Measurements from ENCODE around the gene NDUFS2.

NDUFS2 gene

DNA sequence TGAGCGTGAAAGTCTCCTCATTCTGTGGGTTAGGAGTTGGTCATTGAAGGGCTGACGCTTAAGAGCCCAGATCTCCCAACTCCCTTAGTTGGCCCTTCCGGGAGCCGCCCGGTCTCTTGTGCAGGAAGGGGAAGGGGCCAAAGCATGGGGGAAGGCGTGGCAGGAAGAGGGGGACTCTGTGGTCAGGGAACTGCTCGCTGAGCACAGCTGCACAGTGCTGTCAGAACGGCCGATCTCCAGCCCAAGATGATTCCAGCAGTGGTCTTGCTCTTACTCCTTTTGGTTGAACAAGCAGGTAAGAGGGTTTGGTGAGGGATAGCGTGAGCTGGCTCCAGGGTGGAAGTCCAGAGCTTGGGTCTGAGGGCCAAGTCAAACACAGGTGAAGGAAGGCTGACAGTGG is 12.9 kb downstream of the NDUFS2 start, which contains the start of gene FCER1G:
TSS of gene FCER1G (plus strand) at position 220 of the 400 bp plus-strand sequence. CDS start at position 247, 27 bp downstream.
- ChIA-PET CTCF (interaction anchor here (0.6 kb wide), 1 partner anchor 9 kb away, joined by 3 read pairs; no protein-coding TSS in a partner anchor), POLR2A (interaction anchor here (3.2 to 6.5 kb wide), 2 partner anchors 10 to 13 kb away, joined by 9 to 32 read pairs; partner anchors contain the start of genes NDUFS2 and TOMM40L)
- DNase-seq (ENCODE audit: extremely low spot score) = no peak
- TF ChIP-seq NFRKB (IDR thresholded peaks at IDR 0.05) = no peak

DNA sequence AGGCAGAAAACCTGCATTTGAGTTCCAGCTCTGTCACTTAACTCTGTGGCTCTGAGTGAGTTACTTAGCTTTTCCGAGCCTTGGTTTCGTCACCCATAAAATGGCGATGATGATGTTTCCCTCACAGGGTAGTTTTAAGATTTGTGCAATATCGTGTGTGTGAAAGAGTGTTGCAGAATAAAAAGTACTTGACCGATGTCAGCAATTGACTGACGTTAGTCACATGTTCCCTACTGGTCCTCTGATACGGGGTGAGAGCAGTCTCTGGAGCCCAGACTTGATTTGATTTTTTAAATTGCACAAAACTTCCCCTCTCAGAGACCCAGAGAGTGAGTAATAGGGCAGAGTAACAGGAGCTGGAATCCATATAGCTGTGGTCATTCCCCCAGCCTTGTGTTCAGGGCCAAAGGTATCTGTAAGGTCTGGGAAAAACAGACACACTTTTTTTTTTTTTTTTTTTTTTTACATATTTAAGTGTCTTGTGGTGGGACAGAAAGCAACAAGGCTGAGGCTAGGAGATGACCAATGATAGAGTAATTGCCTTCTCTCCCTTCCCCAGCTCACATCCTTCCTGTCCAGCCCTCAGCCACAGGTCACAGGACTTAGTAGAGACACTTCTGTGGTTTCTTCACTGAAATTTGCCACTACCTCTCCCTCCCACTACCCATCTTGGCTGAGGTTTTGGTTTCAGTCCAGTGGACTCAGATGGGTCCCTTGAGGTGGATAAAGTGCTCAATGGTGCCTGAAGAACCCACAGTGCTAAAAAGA is 15.0 kb downstream of the NDUFS2 start:
- TF ChIP-seq FOXM1 (IDR thresholded peaks at IDR 0.05; ENCODE audit: borderline replicate concordance) = no peak
- TF ChIP-seq, protein P1, sequence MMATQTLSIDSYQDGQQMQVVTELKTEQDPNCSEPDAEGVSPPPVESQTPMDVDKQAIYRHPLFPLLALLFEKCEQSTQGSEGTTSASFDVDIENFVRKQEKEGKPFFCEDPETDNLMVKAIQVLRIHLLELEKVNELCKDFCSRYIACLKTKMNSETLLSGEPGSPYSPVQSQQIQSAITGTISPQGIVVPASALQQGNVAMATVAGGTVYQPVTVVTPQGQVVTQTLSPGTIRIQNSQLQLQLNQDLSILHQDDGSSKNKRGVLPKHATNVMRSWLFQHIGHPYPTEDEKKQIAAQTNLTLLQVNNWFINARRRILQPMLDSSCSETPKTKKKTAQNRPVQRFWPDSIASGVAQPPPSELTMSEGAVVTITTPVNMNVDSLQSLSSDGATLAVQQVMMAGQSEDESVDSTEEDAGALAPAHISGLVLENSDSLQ (IDR thresholded peaks at IDR 0.05) = no peak
- no peak for TF ChIP-seq LEF1 (IDR thresholded peaks at IDR 0.05; ENCODE audit: borderline replicate concordance)
- TF ChIP-seq TARDBP (IDR thresholded peaks at IDR 0.05) = no peak
- no peak for TF ChIP-seq SP1 (IDR thresholded peaks at IDR 0.05)
- no peak for TF ChIP-seq CTBP1 (IDR thresholded peaks at IDR 0.05; ENCODE audit: borderline replicate concordance)
- TF ChIP-seq BHLHE40 (IDR thresholded peaks at IDR 0.05; ENCODE audit: borderline replicate concordance) = no peak
- TF ChIP-seq HDGF (IDR thresholded peaks at IDR 0.05; ENCODE audit: borderline replicate concordance) = no peak
- no peak for DNase-seq (ENCODE audit: extremely low spot score)
- CTCF ChIA-PET = interaction anchor here (0.9 to 1.2 kb wide), 3 partner anchors 9 to 165 kb away, joined by 3 to 6 read pairs (median 5); no protein-coding TSS in a partner anchor
- POLR2A ChIA-PET = interaction anchor here (3.2 to 6.5 kb wide), 2 partner anchors 8 to 15 kb away, joined by 9 to 32 read pairs; partner anchors contain the start of genes NDUFS2 and TOMM40L

DNA sequence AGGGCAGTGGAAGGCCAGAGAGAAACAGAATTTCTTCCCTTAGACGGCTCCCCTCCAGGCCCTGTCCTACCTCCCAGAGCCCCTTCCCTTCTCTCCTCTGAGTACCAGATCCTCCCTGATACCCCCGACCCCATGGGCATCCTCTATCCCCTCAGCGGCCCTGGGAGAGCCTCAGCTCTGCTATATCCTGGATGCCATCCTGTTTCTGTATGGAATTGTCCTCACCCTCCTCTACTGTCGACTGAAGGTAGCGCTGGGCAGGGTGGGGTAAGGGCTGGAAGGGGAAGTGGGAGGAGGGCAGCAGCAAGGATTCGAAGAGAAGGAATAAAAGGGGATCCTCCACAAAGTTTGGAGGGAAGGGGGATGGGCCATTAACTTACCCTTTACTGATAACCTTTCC is 15.7 kb downstream of the NDUFS2 start:
- no peak for DNase-seq (ENCODE audit: extremely low spot score)
- ChIA-PET POLR2A (interaction anchor here (6.5 kb wide), 1 partner anchor 15 kb away, joined by 32 read pairs; the partner anchor contains the start of gene NDUFS2), CTCF (interaction anchor here (0.9 to 1.2 kb wide), 2 partner anchors 9 to 164 kb away, joined by 5 to 6 read pairs; no protein-coding TSS in a partner anchor)
- no peak for TF ChIP-seq L3MBTL2 (conservative IDR thresholded peaks at IDR 0.05)
- no peak for TF ChIP-seq SP1 (IDR thresholded peaks at IDR 0.05)
- TF ChIP-seq LEF1 (IDR thresholded peaks at IDR 0.05; ENCODE audit: borderline replicate concordance) = no peak
- TF ChIP-seq CTBP1 (IDR thresholded peaks at IDR 0.05; ENCODE audit: borderline replicate concordance) = no peak
- TF ChIP-seq, protein P1 (IDR thresholded peaks at IDR 0.05) = no peak
- TF ChIP-seq BHLHE40 (IDR thresholded peaks at IDR 0.05; ENCODE audit: borderline replicate concordance) = no peak
- TF ChIP-seq NFRKB (IDR thresholded peaks at IDR 0.05) = no peak
- no peak for TF ChIP-seq ELF4 (IDR thresholded peaks at IDR 0.05)
- TF ChIP-seq ZNF384 (IDR thresholded peaks at IDR 0.05) = no peak
- no peak for TF ChIP-seq TARDBP (IDR thresholded peaks at IDR 0.05)
- TF ChIP-seq HDGF (IDR thresholded peaks at IDR 0.05; ENCODE audit: borderline replicate concordance) = no peak

DNA sequence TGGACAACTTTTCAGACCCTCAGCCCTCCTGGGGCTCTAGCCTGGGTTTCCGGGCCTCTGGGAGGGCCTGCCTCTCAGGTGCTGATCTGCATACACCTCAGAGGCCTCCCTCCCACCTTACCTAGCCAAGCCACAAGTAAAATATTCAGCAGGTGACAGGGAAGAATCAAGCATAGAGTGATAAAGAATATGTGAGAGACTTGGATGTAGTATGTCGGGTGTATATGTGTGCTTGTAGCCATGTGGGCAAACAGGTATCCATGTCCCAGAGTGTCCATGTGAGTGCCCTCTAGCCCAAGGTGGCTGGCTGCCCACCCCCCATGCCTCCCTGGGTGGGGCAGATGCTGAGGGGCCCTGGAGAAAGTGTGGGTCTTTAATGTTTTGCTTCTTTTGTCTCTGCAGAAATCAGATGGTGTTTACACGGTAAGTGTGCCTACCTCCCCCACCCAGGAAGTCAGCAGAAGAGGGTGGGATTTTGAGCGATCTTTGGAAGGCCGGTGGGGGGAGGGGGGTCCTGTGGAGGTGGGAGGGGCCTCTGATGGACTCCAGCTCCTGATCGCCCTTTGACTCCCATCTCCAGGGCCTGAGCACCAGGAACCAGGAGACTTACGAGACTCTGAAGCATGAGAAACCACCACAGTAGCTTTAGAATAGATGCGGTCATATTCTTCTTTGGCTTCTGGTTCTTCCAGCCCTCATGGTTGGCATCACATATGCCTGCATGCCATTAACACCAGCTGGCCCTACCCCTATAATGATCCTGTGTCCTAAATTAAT is 16.3 kb downstream of the NDUFS2 start:
- CTCF ChIA-PET = interaction anchor here (1.2 kb wide), 1 partner anchor 163 kb away, joined by 5 read pairs; no protein-coding TSS in a partner anchor
- TF ChIP-seq FOXM1 (IDR thresholded peaks at IDR 0.05; ENCODE audit: borderline replicate concordance) = no peak
- TF ChIP-seq L3MBTL2 (conservative IDR thresholded peaks at IDR 0.05) = no peak
- no peak for TF ChIP-seq NFRKB (IDR thresholded peaks at IDR 0.05)
- no peak for TF ChIP-seq ARNT (IDR thresholded peaks at IDR 0.05)
- no peak for TF ChIP-seq FOXK2 (IDR thresholded peaks at IDR 0.05)
- no peak for TF ChIP-seq BHLHE40 (IDR thresholded peaks at IDR 0.05; ENCODE audit: borderline replicate concordance)
- TF ChIP-seq LEF1 (IDR thresholded peaks at IDR 0.05; ENCODE audit: borderline replicate concordance) = no peak
- TF ChIP-seq TARDBP (IDR thresholded peaks at IDR 0.05) = no peak
- no peak for TF ChIP-seq SUZ12 (IDR thresholded peaks at IDR 0.05)
- TF ChIP-seq ELF4 (IDR thresholded peaks at IDR 0.05) = no peak
- TF ChIP-seq CTBP1 (IDR thresholded peaks at IDR 0.05; ENCODE audit: borderline replicate concordance) = no peak
- TF ChIP-seq SP1 (IDR thresholded peaks at IDR 0.05) = no peak
- DNase-seq (ENCODE audit: extremely low spot score) = no peak
- POLR2A ChIA-PET = interaction anchor here (6.5 kb wide), 1 partner anchor 16 kb away, joined by 32 read pairs; the partner anchor contains the start of gene NDUFS2

DNA sequence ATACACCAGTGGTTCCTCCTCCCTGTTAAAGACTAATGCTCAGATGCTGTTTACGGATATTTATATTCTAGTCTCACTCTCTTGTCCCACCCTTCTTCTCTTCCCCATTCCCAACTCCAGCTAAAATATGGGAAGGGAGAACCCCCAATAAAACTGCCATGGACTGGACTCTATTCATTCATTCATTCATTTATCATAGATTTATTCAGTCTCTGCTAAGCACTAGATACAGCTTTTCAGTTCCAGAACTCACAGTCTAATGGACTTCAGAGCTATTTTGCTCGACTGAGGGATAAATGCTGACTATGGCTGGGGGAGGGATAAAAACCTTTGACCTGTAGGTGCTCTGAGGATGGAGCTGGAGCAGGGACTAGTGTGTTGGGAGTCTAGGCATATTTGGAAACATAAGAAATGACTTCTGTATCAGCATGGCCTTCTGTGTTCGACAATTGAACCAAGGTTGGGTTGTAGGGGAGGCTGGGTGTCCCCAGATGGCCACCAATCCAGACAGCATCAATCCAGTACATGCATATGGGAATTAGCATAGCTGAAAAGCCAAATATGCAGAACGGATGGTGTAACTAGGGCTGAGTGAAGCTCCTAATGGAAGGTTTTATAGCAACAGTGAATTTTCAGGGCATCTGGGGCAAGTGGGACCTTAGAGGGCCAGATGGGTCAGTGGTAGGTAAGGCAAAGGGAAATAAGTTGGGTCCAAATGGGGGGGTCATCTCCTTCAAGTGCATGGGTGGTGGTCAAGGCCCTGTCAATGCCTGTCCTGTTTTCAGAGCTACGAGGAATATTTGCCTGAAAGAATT is 17.1 kb downstream of the NDUFS2 start:
- POLR2A ChIA-PET = interaction anchor here (0.7 to 6.5 kb wide), 3 partner anchors 17 to 181 kb away, joined by 3 to 32 read pairs (median 3); partner anchors contain the start of genes NDUFS2 and SDHC
- CTCF ChIA-PET = interaction anchor here (1.2 kb wide), 1 partner anchor 8 kb away, joined by 5 read pairs; no protein-coding TSS in a partner anchor
- no peak for DNase-seq (ENCODE audit: extremely low spot score)
- TF ChIP-seq TARDBP (IDR thresholded peaks at IDR 0.05) = no peak
- TF ChIP-seq ELF4 (IDR thresholded peaks at IDR 0.05) = no peak
- TF ChIP-seq ZNF384 (IDR thresholded peaks at IDR 0.05) = no peak
- no peak for TF ChIP-seq LEF1 (IDR thresholded peaks at IDR 0.05; ENCODE audit: borderline replicate concordance)
- no peak for TF ChIP-seq SUZ12 (IDR thresholded peaks at IDR 0.05)
- no peak for TF ChIP-seq ARNT (IDR thresholded peaks at IDR 0.05)
- TF ChIP-seq, protein P1 (IDR thresholded peaks at IDR 0.05) = no peak
- no peak for TF ChIP-seq NFRKB (IDR thresholded peaks at IDR 0.05)
- no peak for TF ChIP-seq SP1 (IDR thresholded peaks at IDR 0.05)
- TF ChIP-seq CTBP1 (IDR thresholded peaks at IDR 0.05; ENCODE audit: borderline replicate concordance) = no peak

All from HEK293T (cell line).